Endodermal cell (in vitro differentiated cells): ENCODE results near the gene FKRP. TPM values are rescaled to one million over a fixed set of nuclear protein-coding genes. Genes with fewer than 3 reads are reported as not detected.

ENCODE experiments used
- DNase-seq: peaks from one replicate; pipeline ENCODE4 v3.0.0-alpha.2; 2017
- H3K27ac ChIP-seq: 2 replicates; pipeline ENCODE4 v1.5.1; 2013; ENCODE audit warnings: mild to moderate bottlenecking, low read depth, low read length, moderate library complexity
- H3K27me3 ChIP-seq: 2 replicates; pipeline ENCODE4 v1.6.1; 2013; ENCODE audit warnings: mild to moderate bottlenecking, low read length, moderate library complexity; ENCODE audit not compliant: insufficient read depth, control insufficient read depth, poor library complexity, severe bottlenecking
- H3K36me3 ChIP-seq: 2 replicates; pipeline ENCODE4 v1.7.0; 2013; ENCODE audit warnings: mild to moderate bottlenecking, low read length, moderate library complexity; ENCODE audit not compliant: control insufficient read depth, insufficient read depth
- H3K4me1 ChIP-seq: one replicate; pipeline ENCODE4 v1.7.0; 2013; ENCODE audit warnings: low read length; ENCODE audit not compliant: control insufficient read depth, insufficient read depth
- H3K4me3 ChIP-seq: 2 replicates; pipeline ENCODE4 v1.5.1; 2013; ENCODE audit warnings: mild to moderate bottlenecking, low read length, moderate library complexity
- H3K9ac ChIP-seq: 2 replicates; pipeline ENCODE4 v1.6.1; 2013; ENCODE audit warnings: mild to moderate bottlenecking, low read length, moderate library complexity; ENCODE audit not compliant: poor library complexity, severe bottlenecking; ENCODE audit errors: extremely low read depth
- H3K9me3 ChIP-seq: 2 replicates; pipeline ENCODE4 v1.6.1; 2013; ENCODE audit warnings: mild to moderate bottlenecking, low read length, moderate library complexity; ENCODE audit not compliant: control insufficient read depth
- H3K27ac Mint-ChIP-seq: 2 replicates; pipeline ENCODE4 v1.8.0; 2020; ENCODE audit warnings: mixed read lengths
- H3K27me3 Mint-ChIP-seq: 2 replicates; pipeline ENCODE4 v1.8.0; 2021; ENCODE audit warnings: mild to moderate bottlenecking, mixed read lengths; ENCODE audit not compliant: insufficient read depth
- H3K36me3 Mint-ChIP-seq: 2 replicates; pipeline ENCODE4 v1.8.0; 2020; ENCODE audit warnings: low read depth, mixed read lengths
- H3K4me1 Mint-ChIP-seq: 2 replicates; pipeline ENCODE4 v1.8.0; 2020; ENCODE audit warnings: mixed read lengths
- H3K4me3 Mint-ChIP-seq: 2 replicates; pipeline ENCODE4 v1.8.0; 2020; ENCODE audit warnings: mild to moderate bottlenecking, moderate library complexity, mixed read lengths
- H3K9me3 Mint-ChIP-seq: 2 replicates; pipeline ENCODE4 v1.8.0; 2020; ENCODE audit warnings: mild to moderate bottlenecking, mixed read lengths
- WGBS, 2 experiments: methylation state at CpG; one replicate each; pipeline versions ENCODE4 v1.1.5 to v1.1.7; 2013; ENCODE audit warnings: missing lambda C conversion rate in 2 of 2, mixed read lengths in 1 of 2; ENCODE audit not compliant: insufficient coverage in 1 of 2, insufficient read length in 1 of 2; 5-methylcytosine and 5-hydroxymethylcytosine counted together
- total RNA-seq, 2 donors: library from RNA; stranded (reverse); fragmentation: NEBNext Ultra II Directional in 1 of 2; extraction: Animal tissue kit (Norgen Biotek cat#: 25700) in 1 of 2; gene quantifications; 2 replicates in 1 of 2; 3 replicates in 1 of 2; pipeline ENCODE4 v1.2.1, GENCODE V29; 2021
- TF ChIP-seq, protein P1 (sequence below): fragments of 200-600 bp; sonication (generic); conservative IDR thresholded peaks from 2 replicates; pipeline ENCODE4 v1.5.0; 2021; ENCODE audit warnings: antibody characterized with exemption, mild to moderate bottlenecking

FKRP gene
- total RNA-seq, 2 donors from 2014 or later, result 19.8 to 33.7 TPM

DNA sequence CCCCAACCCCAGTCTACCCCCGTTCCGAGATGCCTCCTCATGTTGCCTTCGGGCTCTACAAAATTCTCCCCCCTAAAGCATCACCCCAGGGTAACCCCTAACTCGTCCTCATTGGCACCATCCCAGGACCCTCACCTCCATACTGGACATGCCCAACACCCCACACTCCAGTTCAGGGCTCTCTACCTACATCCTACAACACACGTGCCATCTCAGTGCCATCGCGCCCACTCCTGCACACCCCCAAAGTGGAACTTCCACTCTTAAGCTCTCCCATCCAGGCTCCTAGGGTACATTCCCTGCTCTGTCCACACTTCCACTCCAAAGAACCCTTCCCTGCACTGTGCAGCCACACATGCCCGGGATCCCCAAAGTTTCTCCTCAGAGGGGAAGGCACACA lies 827 bp upstream of the FKRP start:
- H3K4me3 Mint-ChIP-seq, result peak overlapping the region; percentile 98
- Histone ChIP-seq H3K27me3 (no peaks in the 10 kb centered on the region), H3K36me3 (peaks cover 13% of the 10 kb centered on the region), H3K4me1 (peaks cover 2% of the 10 kb centered on the region), H3K27ac (no peak overlapping the region), H3K9me3 (no peaks in the 10 kb centered on the region), H3K9ac (peak overlapping the region; percentile 79), H3K4me3 (peak overlapping the region; percentile 97)
- H3K27ac Mint-ChIP-seq, result peak overlapping the region; percentile 96
- H3K27me3 Mint-ChIP-seq, result no peaks in the 10 kb centered on the region
- peaks cover 27% of the 10 kb centered on the region for H3K4me1 Mint-ChIP-seq
- H3K36me3 Mint-ChIP-seq, result peaks cover 30% of the 10 kb centered on the region
- TF ChIP-seq, protein P1, sequence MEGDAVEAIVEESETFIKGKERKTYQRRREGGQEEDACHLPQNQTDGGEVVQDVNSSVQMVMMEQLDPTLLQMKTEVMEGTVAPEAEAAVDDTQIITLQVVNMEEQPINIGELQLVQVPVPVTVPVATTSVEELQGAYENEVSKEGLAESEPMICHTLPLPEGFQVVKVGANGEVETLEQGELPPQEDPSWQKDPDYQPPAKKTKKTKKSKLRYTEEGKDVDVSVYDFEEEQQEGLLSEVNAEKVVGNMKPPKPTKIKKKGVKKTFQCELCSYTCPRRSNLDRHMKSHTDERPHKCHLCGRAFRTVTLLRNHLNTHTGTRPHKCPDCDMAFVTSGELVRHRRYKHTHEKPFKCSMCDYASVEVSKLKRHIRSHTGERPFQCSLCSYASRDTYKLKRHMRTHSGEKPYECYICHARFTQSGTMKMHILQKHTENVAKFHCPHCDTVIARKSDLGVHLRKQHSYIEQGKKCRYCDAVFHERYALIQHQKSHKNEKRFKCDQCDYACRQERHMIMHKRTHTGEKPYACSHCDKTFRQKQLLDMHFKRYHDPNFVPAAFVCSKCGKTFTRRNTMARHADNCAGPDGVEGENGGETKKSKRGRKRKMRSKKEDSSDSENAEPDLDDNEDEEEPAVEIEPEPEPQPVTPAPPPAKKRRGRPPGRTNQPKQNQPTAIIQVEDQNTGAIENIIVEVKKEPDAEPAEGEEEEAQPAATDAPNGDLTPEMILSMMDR, result no peak
- WGBS, 2 experiments, result 44 to 46% methylated on average over 5 to 8 of the region's 8 CpGs
- H3K9me3 Mint-ChIP-seq, result peaks cover 5% of the 10 kb centered on the region
- DNase-seq, result no peak

DNA sequence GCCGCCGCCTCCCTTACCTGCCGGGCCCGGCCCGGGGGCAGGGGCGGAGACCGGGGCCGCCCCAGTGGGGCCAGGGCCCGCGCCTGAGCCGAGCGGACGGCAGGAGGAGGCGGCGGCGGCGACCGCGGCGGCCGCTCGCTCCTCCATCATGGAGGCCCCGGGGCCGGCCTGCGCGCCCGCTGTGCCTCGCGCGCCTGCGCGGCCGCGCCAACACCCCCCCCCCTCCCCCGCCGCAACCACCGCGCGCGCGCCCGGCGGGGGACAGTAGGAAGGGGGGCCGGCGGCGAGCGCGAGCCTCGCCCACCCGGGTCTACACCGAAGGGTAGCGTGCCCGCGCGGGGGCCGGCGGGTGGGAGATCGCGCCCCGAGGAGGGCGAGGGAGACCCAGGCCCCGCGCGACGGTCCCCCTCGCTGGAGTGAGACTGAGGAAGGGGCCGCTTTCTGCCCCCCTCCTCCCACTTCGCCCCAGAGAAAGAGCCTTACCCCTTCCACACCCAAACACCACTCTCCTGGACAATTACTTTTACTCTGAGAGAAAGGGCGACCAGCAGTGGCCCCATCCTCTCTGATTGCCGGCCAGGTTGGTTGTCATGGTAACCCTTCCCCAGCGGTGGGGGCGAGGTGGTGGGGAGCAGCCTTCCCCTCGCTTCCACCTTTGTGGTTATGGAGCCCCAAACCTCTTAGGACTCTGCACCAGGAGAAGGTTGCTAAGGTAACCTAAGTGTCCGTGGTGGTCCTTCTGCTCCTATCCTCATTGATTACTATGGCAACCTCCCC lies 612 bp downstream of the FKRP start, which contains the start of gene STRN4:
Gene STRN4, minus strand, starts transcription at position 170 of the 777 bp plus-strand sequence. Its CDS starts 20 bp downstream, at position 150.
- Mint-ChIP-seq H3K4me1 (peaks cover 22% of the 10 kb centered on the region), H3K36me3 (peaks cover 29% of the 10 kb centered on the region), H3K27ac (peak within 1 kb of the TSS; percentile 96), H3K27me3 (no peaks in the 10 kb centered on the region), H3K9me3 (peaks cover 5% of the 10 kb centered on the region), H3K4me3 (peak within 1 kb of the TSS; percentile 98)
- H3K4me3 ChIP-seq, result peak within 1 kb of the TSS; percentile 97
- peak within 1 kb of the TSS; percentile 82 for H3K27ac ChIP-seq
- 2 to 31% methylated on average over 4 to 53 of the region's 74 CpGs for WGBS, 2 experiments
- peaks cover 10% of the 10 kb centered on the region for H3K36me3 ChIP-seq
- peak within 1 kb of the TSS; percentile 79 for H3K9ac ChIP-seq
- TF ChIP-seq, protein P1, result no peak
- peak; percentile 73 for DNase-seq
- no peaks in the 10 kb centered on the region for H3K27me3 ChIP-seq
- H3K4me1 ChIP-seq, result peaks cover 2% of the 10 kb centered on the region
- no peaks in the 10 kb centered on the region for H3K9me3 ChIP-seq

DNA sequence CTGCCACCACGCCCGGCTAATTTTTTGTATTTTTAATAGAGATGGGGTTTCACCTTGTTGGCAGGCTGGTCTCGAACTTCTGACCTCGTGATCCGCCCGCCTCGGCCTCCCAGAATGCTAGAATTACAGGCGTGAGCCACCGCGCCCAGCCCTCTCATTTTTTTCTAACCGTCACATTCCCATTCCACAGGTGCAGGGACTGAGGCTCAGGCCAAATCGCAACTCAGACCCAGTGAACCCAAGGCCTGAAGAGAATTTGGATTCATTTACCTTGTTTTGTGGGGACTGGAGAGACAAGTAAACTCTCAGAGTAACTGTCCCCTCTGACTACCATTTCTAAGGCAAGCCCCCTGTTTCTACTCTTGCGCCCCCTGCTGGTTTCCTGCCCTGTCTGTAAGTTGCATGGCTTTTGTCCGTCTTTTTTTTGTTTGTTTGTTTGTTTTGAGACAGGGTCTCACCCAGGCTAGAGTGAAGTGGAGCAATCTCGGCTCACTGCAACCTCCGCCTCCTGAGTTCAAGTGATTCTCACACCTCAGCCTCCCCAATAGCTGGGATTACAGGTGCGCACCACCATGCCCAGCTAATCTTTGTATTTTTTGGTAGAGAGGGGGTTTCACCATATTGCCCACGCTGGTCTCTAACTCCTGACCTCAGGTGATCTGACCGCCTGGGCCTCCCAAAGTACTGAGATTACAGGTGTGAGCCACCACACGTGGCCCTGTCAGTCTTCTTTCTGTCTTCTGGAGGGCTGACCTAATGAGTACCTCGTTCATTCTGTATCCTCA lies 2.7 kb downstream of the FKRP start:
- Histone ChIP-seq H3K4me3 (no peak overlapping the region), H3K27ac (no peak overlapping the region), H3K9ac (no peak overlapping the region), H3K27me3 (no peaks in the 10 kb centered on the region), H3K36me3 (peaks cover 17% of the 10 kb centered on the region), H3K4me1 (peaks cover 2% of the 10 kb centered on the region), H3K9me3 (no peaks in the 10 kb centered on the region)
- TF ChIP-seq, protein P1, result peak; percentile 83
- H3K4me1 Mint-ChIP-seq, result peaks cover 10% of the 10 kb centered on the region
- peak; percentile 93 for DNase-seq
- H3K9me3 Mint-ChIP-seq, result peaks cover 5% of the 10 kb centered on the region
- WGBS, 2 experiments, result 92 to 96% methylated on average over 17 to 21 of the region's 21 CpGs
- H3K27me3 Mint-ChIP-seq, result no peaks in the 10 kb centered on the region
- H3K36me3 Mint-ChIP-seq, result peaks cover 30% of the 10 kb centered on the region
- H3K27ac Mint-ChIP-seq, result no peak overlapping the region
- H3K4me3 Mint-ChIP-seq, result no peak overlapping the region
